ENCODE results near the gene ZNF813. TPM values are rescaled to one million over a fixed set of nuclear protein-coding genes. Genes with fewer than 3 reads are reported as not detected.
"Not testable (repeated sequence)": the region's sequence is repeated elsewhere in the genome, so short reads cannot be mapped to it uniquely, and the experiment has no call there.

Gene ZNF813
- total RNA-seq, 2 experiments from 2014 or later, result 6.0 to 7.8 TPM

DNA sequence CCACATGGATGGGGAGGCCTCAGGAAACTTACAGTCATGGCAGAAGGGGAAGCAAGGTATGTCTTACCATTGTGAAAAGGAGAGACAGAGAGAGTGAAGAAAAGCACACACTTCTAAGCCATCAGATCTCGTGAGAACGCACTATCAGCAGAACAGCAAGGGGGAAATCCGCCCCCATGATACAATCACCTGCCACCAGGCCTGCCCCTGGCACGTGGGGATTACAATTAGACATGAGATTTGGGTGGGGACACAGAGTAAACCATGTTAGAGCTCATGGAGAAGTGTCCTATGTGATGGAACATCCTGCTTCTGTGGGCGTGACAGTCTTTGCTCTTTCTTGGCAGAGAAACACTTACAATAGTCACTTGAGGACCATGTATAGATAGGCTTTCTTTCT lies 42.3 kb downstream of the ZNF813 start:
- Mint-ChIP-seq H3K9me3 (no peaks in the 10 kb centered on the region), H3K36me3 (ENCODE audit: low read depth) (no peaks in the 10 kb centered on the region), H3K4me3 (no peak overlapping the region), H3K4me1 (ENCODE audit: low read depth) (no peaks in the 10 kb centered on the region), H3K27ac (no peak overlapping the region), H3K27me3 (peaks cover 11% of the 10 kb centered on the region)
- DNase-seq (no peak), ATAC-seq (no peak)
- no peak for TF ChIP-seq CTCF (IDR thresholded peaks at IDR 0.05)
- CTCF ChIA-PET, result interaction anchor here (1.2 to 2.6 kb wide), 2 partner anchors 84 to 85 kb away, joined by 4 to 9 read pairs; no protein-coding TSS in a partner anchor
- intact Hi-C loops (cut with micrococcal nuclease), result no loop called here
- POLR2A ChIA-PET, result interaction anchor here (0.8 kb wide), 1 partner anchor 22 kb away, joined by 3 read pairs; no protein-coding TSS in a partner anchor

- ATAC-seq, result no peak
- H3K9me3 Mint-ChIP-seq, result no peaks in the 10 kb centered on the region
Observed at GRCh38 chr19:53511357-53511756, 43.8 kb downstream of the ZNF813 start.

GRCh38 chr19:53511933-53512374 lies 44.4 kb downstream of the ZNF813 start:
- Mint-ChIP-seq H3K9me3 (no peaks in the 10 kb centered on the region), H3K4me3 (no peak overlapping the region), H3K27ac (no peak overlapping the region), H3K4me1 (ENCODE audit: low read depth) (no peaks in the 10 kb centered on the region), H3K36me3 (ENCODE audit: low read depth) (no peaks in the 10 kb centered on the region), H3K27me3 (peaks cover 4% of the 10 kb centered on the region)
- peak; percentile 59 for TF ChIP-seq CTCF (IDR thresholded peaks at IDR 0.05)
- DNase-seq (peak; percentile 73), ATAC-seq (peak; percentile 88)
- POLR2A ChIA-PET, result no interaction called here
- intact Hi-C loops (cut with micrococcal nuclease), result no loop called here
- CTCF ChIA-PET, result interaction anchor here (0.7 kb wide), 1 partner anchor 87 kb away, joined by 4 read pairs; no protein-coding TSS in a partner anchor

More at GRCh38 chr19:53511357-53511756, 43.8 kb downstream of the ZNF813 start:
- no peaks in the 10 kb centered on the region for H3K36me3 Mint-ChIP-seq (ENCODE audit: low read depth)
- DNase-seq, result no peak
- no peak for TF ChIP-seq CTCF (IDR thresholded peaks at IDR 0.05)
- peaks cover 5% of the 10 kb centered on the region for H3K27me3 Mint-ChIP-seq
- intact Hi-C loops (cut with micrococcal nuclease), result no loop called here
- H3K4me1 Mint-ChIP-seq (ENCODE audit: low read depth), result no peaks in the 10 kb centered on the region
- H3K4me3 Mint-ChIP-seq, result no peak overlapping the region
- CTCF ChIA-PET, result no interaction called here
- H3K27ac Mint-ChIP-seq, result no peak overlapping the region
- POLR2A ChIA-PET, result no interaction called here

GRCh38 chr19:53515047-53515446 lies 47.5 kb downstream of the ZNF813 start:
- intact Hi-C loops (cut with micrococcal nuclease); H3K4me1 Mint-ChIP-seq (ENCODE audit: low read depth); H3K4me3 Mint-ChIP-seq; H3K36me3 Mint-ChIP-seq (ENCODE audit: low read depth); H3K27me3 Mint-ChIP-seq; DNase-seq; H3K9me3 Mint-ChIP-seq; ATAC-seq; CTCF ChIA-PET; H3K27ac Mint-ChIP-seq: not testable (repeated sequence)
- POLR2A ChIA-PET, result interaction anchor here (0.6 kb wide), 1 partner anchor 23 kb away, joined by 4 read pairs; the partner anchor contains the start of gene ZNF331

DNA sequence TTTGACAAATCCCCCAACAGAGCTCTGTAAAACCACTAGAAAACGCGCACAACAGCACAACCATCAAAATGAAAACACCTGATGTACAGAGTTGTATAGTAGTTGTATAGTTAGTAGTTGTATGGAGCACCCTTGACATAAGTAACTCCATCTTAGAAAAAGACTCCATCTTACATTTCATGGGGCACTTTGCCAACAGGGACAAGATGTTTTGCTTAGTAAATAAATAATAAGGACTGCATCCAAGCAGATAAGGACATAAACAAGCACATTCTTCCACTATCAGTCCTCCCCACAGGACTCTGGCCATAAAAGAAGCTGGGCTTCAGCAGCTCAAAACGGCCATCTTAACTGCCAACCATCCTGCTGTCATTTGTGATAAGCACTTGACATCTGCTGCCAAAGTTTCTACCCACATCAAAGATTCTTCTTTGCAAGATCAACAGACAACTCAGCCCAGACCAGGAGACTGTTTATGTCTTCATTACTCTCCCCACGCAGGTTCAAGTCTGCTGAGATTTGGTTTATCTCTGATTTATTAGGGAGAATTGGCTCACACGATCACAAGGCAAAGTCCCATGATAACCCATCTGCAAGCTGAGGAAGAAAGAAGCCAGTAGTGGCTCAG lies 49.7 kb downstream of the ZNF813 start:
- H3K36me3 Mint-ChIP-seq (ENCODE audit: low read depth), result peaks cover 21% of the 10 kb centered on the region
- peaks cover 8% of the 10 kb centered on the region for H3K9me3 Mint-ChIP-seq
- ChIA-PET POLR2A (no interaction called here), CTCF (interaction anchor here (1.3 kb wide), 1 partner anchor 507 kb away, joined by 3 read pairs; no protein-coding TSS in a partner anchor)
- no peak overlapping the region for H3K4me3 Mint-ChIP-seq
- intact Hi-C loops (cut with micrococcal nuclease), result no loop called here
- ATAC-seq, result no peak
- H3K4me1 Mint-ChIP-seq (ENCODE audit: low read depth), result peaks cover 16% of the 10 kb centered on the region
- no peaks in the 10 kb centered on the region for H3K27me3 Mint-ChIP-seq
- H3K27ac Mint-ChIP-seq, result no peak overlapping the region
- TF ChIP-seq CTCF (IDR thresholded peaks at IDR 0.05), result no peak
- no peak for DNase-seq
